SK-N-SH (cell line): Measurements from ENCODE around the gene DQX1. TPM values are rescaled to one million over a fixed set of nuclear protein-coding genes. Genes with fewer than 3 reads are reported as not detected.
A peak's percentile ranks its signal among the peaks of the same experiment; 100 is the strongest.

Experiments used
- CTCF ChIA-PET: fragments of 300-600, 350-600 bp; formaldehyde crosslinking; extraction: SDS; loops from one replicate; lab custom pipeline; 2021; lab: Yijun Ruan, JAX
- POLR2A ChIA-PET: fragments of 350-600 bp; sonication (Branson Sonifier 250); formaldehyde crosslinking; extraction: SDS; loops from one replicate; lab custom pipeline; 2020; ENCODE audit warnings: antibody characterized with exemption, inconsistent platforms; lab: Yijun Ruan, JAX
- DNase-seq: peaks from one replicate; pipeline ENCODE4 v3.0.0; 2012
- H2AFZ ChIP-seq: fragments of 200-600 bp; sonication (generic); 2 replicates; pipeline ENCODE4 v1.8.1; 2016; ENCODE audit warnings: antibody characterized with exemption, mild to moderate bottlenecking, low read depth
- H3F3A ChIP-seq: fragments of 200-600 bp; sonication (generic); replicated peaks from 2 replicates; pipeline ENCODE3; 2016; ENCODE audit warnings: antibody characterized with exemption, mild to moderate bottlenecking; ENCODE audit not compliant: insufficient read depth
- H3K27ac ChIP-seq, 2 experiments: fragments of 200-500 bp in 1 of 2; fragments of 200-600 bp in 1 of 2; sonication (Bioruptor generic) in 1 of 2; sonication (generic), shearing (Covaris generic) in 1 of 2; 2 replicates each; pipeline versions ENCODE4 v1.5.1 to v1.6.1; 2014 to 2016; ENCODE audit warnings: low read depth in 2 of 2, inconsistent platforms in 1 of 2, low read length in 1 of 2, mild to moderate bottlenecking in 1 of 2, mixed read lengths in 1 of 2
- H3K27me3 ChIP-seq: fragments of 200-600 bp; sonication (generic), shearing (Covaris generic); 2 replicates; pipeline ENCODE4 v1.6.1; 2016; ENCODE audit warnings: mixed run types; ENCODE audit not compliant: insufficient read depth
- H3K36me3 ChIP-seq, 2 experiments: fragments of 200-500 bp in 1 of 2; fragments of 200-600 bp in 1 of 2; sonication (Bioruptor generic) in 1 of 2; sonication (generic) in 1 of 2; replicated peaks in 1 of 2; 2 replicates each; pipeline versions ENCODE3 to v1.5.1; 2014 to 2016; ENCODE audit warnings: low read length in 1 of 2, mild to moderate bottlenecking in 1 of 2; ENCODE audit not compliant: insufficient read depth in 2 of 2, control insufficient read depth in 1 of 2
- H3K4me1 ChIP-seq, 2 experiments: fragments of 200-500 bp in 1 of 2; fragments of 200-600 bp in 1 of 2; sonication (Bioruptor generic) in 1 of 2; sonication (generic), shearing (Covaris generic) in 1 of 2; 2 replicates each; pipeline versions ENCODE4 v1.5.1 to v1.6.1; 2014 to 2016; ENCODE audit warnings: low read depth in 1 of 2, low read length in 1 of 2, mixed run types in 1 of 2; ENCODE audit not compliant: insufficient read depth in 2 of 2, control insufficient read depth in 1 of 2
- H3K4me2 ChIP-seq: fragments of 200-600 bp; sonication (generic), shearing (Covaris generic); 2 replicates; pipeline ENCODE4 v1.6.1; 2017; ENCODE audit warnings: mixed run types
- H3K4me3 ChIP-seq, 2 experiments: fragments of 200-500 bp in 1 of 2; fragments of 200-600 bp in 1 of 2; sonication (Bioruptor generic) in 1 of 2; sonication (generic), shearing (Covaris generic) in 1 of 2; 2 replicates each; pipeline versions ENCODE4 v1.5.1 to v1.8.1; 2014 to 2016; ENCODE audit warnings: low read depth in 2 of 2, inconsistent platforms in 1 of 2, low read length in 1 of 2, mild to moderate bottlenecking in 1 of 2, mixed read lengths in 1 of 2, moderate library complexity in 1 of 2
- H3K79me2 ChIP-seq: fragments of 200-600 bp; sonication (generic); 2 replicates; pipeline ENCODE4 v1.8.1; 2017; ENCODE audit warnings: mild to moderate bottlenecking; ENCODE audit not compliant: insufficient read depth
- H3K9ac ChIP-seq: fragments of 200-600 bp; sonication (generic); 2 replicates; pipeline ENCODE4 v1.6.1; 2017; ENCODE audit warnings: mixed run types
- H3K9me2 ChIP-seq: fragments of 200-600 bp; sonication (generic); 2 replicates; pipeline ENCODE4 v1.6.1; 2017; ENCODE audit warnings: mixed run types
- H3K9me3 ChIP-seq: fragments of 200-600 bp; sonication (generic); 2 replicates; pipeline ENCODE4 v1.6.1; 2017; ENCODE audit warnings: mixed run types, mild to moderate bottlenecking, moderate library complexity
- H4K20me1 ChIP-seq: fragments of 200-600 bp; sonication (generic); 2 replicates; pipeline ENCODE4 v1.6.1; 2017; ENCODE audit warnings: mild to moderate bottlenecking, mixed run types; ENCODE audit not compliant: insufficient read depth
- CHD2 ChIP-seq: fragments of 150-350 bp; IDR thresholded peaks from 2 replicates; pipeline ENCODE4 v1.6.1; 2018; ENCODE audit warnings: low read length; ENCODE audit not compliant: partially characterized antibody
- ELF1 ChIP-seq: IDR thresholded peaks from 2 replicates; pipeline ENCODE4 v1.4.0; 2012
- EZH2phosphoT487 ChIP-seq: fragments of 200-600 bp; sonication (generic); IDR thresholded peaks from 2 replicates; pipeline ENCODE4 v1.6.1; 2017; ENCODE audit warnings: low read depth, mixed run types, mild to moderate bottlenecking, antibody characterized with exemption, moderate library complexity, borderline replicate concordance
- JUND ChIP-seq: IDR thresholded peaks from 2 replicates; pipeline ENCODE4 v1.4.0; 2012
- MXI1 ChIP-seq: IDR thresholded peaks from 2 replicates; pipeline ENCODE4 v1.6.1; 2012; ENCODE audit warnings: mild to moderate bottlenecking, low read depth, low read length, improper control_type of control experiment
- NRF1 ChIP-seq: IDR thresholded peaks from 2 replicates; pipeline ENCODE4 v1.6.1; 2012; ENCODE audit warnings: low read depth, mild to moderate bottlenecking, low read length
- RFX5 ChIP-seq: IDR thresholded peaks from 2 replicates; pipeline ENCODE4 v1.6.1; 2012; ENCODE audit warnings: mild to moderate bottlenecking, improper control_type of control experiment, low read length
- RXRA ChIP-seq: IDR thresholded peaks from 2 replicates; pipeline ENCODE4 v1.4.0; 2012; ENCODE audit warnings: low read depth, mild to moderate bottlenecking, borderline replicate concordance
- SMC3 ChIP-seq: IDR thresholded peaks from 2 replicates; pipeline ENCODE4 v1.6.1; 2012; ENCODE audit warnings: low read depth, low read length, improper control_type of control experiment
- TAF1 ChIP-seq: IDR thresholded peaks from 2 replicates; pipeline ENCODE4 v1.6.1; 2012; ENCODE audit warnings: low read depth, mild to moderate bottlenecking, low read length, moderate library complexity, borderline replicate concordance
- TCF12 ChIP-seq: IDR thresholded peaks from 2 replicates; pipeline ENCODE4 v1.4.0; 2012
- TEAD4 ChIP-seq: IDR thresholded peaks from 2 replicates; pipeline ENCODE4 v1.4.0; 2012; ENCODE audit warnings: mild to moderate bottlenecking, borderline replicate concordance; ENCODE audit not compliant: insufficient read depth
- YY1 ChIP-seq: IDR thresholded peaks from 2 replicates; pipeline ENCODE4 v1.4.0; 2012; ENCODE audit warnings: low read depth, mild to moderate bottlenecking
- WGBS: methylation state at CpG from one replicate; pipeline ENCODE4 v1.1.6; 2017; ENCODE audit warnings: low lambda C conversion rate; 5-methylcytosine and 5-hydroxymethylcytosine counted together
- polyA plus RNA-seq, 3 experiments: library from polyadenylated mRNA; depleted of rRNA; stranded (reverse); fragments of >200 nt; gene quantifications; 2 replicates each; pipeline ENCODE4 v1.2.3, GENCODE V29; 2012
- TF ChIP-seq, protein P1 (sequence below): fragments of 150-350 bp; IDR thresholded peaks from 2 replicates; pipeline ENCODE4 v1.6.1; 2017; ENCODE audit warnings: antibody characterized with exemption, low read length, low read depth, borderline replicate concordance
- TF ChIP-seq, protein P2 (sequence below): IDR thresholded peaks from 2 replicates; pipeline ENCODE4 v1.4.0; 2012; ENCODE audit warnings: low read depth, borderline replicate concordance
- TF ChIP-seq, protein P3 (sequence below): fragments of 200-600 bp; sonication (generic); IDR thresholded peaks from 2 replicates; pipeline ENCODE4 v1.6.1; 2017; ENCODE audit warnings: antibody characterized with exemption, mild to moderate bottlenecking, moderate library complexity
- TF ChIP-seq, protein P4 (sequence below): IDR thresholded peaks from 2 replicates; pipeline ENCODE4 v1.4.0; 2012; ENCODE audit warnings: low read depth
- TF ChIP-seq, protein P5 (sequence below): IDR thresholded peaks from 2 replicates; pipeline ENCODE4; 2012

DQX1 gene
- polyA plus RNA-seq, 1 of the 3 experiments (the other 2 are of a cell fraction), result 1.6 TPM

DNA sequence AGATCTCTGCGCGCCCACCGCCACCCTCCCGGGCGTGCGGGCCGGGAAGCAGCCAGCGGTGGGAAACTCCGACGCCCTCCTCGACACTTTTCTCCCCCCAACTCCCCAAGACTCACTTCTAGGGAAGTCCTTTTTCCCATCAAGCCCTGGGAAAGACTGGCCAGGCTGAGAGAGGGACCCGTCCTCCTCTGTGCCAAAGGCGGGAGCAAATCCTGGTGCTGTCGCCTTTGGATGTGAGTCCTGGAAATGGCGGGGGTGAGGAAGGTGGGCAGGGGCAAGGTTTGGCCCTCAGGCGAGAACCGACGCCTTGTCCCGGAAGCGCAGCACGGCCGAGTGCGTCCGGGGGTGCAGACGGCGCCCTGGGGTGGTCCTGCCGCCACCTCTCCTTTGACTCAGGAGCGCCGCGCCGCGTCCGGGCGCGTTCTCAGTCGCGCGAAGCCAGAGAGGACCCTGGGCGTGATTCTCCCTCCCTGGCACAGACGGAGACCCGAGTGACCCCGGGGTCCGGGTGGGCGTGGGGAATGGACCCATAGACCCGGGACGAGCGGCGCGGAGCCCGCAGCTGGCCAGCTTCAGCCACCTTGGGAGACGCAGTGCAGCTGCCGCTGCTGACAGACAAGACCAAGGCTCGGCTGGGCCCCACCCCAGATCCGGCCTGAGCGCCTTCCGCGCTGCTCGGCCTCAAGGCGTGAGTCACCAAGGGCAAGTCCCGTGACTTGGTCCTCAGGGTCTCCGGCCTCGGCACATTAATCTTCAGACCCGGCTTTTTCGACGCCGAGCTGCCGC, 23.1 kb downstream of the DQX1 start:
- peaks cover 15 to 20% of the 10 kb centered on the region in 2 experiments for H3K36me3 ChIP-seq
- H3K4me1 ChIP-seq, result peaks cover 12 to 37% of the 10 kb centered on the region in 2 experiments; a peak in 2 of 4 replicates
- H3K4me2 ChIP-seq, result no peak overlapping the region
- no peaks in the 10 kb centered on the region for H3K27me3 ChIP-seq
- H3K9me2 ChIP-seq, result no peaks in the 10 kb centered on the region
- H2AFZ ChIP-seq, result no peak overlapping the region
- peaks cover 11% of the 10 kb centered on the region for H3F3A ChIP-seq
- H4K20me1 ChIP-seq, result no peaks in the 10 kb centered on the region
- CTCF ChIA-PET, result interaction anchor here (1.0 to 7.5 kb wide), 4 partner anchors 10 to 88 kb away, joined by 3 to 56 read pairs (median 7); partner anchors contain the start of genes CCDC142 and TTC31
- no peak for TF ChIP-seq ELF1
- TF ChIP-seq TEAD4, result no peak
- no peak for TF ChIP-seq TCF12
- TF ChIP-seq, all 33 proteins: peak for 0
- H3K27ac ChIP-seq, result no peak overlapping the region; a peak in 1 of 4 replicates
- POLR2A ChIA-PET, result no interaction called here
- no peak overlapping the region for H3K9ac ChIP-seq
- H3K4me3 ChIP-seq, result no peak overlapping the region
- peaks cover 17% of the 10 kb centered on the region; the same call in 1 of the 2 replicates for H3K79me2 ChIP-seq
- peak; percentile 30 for DNase-seq
- WGBS, result 91% methylated on average over 47 of the region's 67 CpGs
- H3K9me3 ChIP-seq, result no peaks in the 10 kb centered on the region

DNA sequence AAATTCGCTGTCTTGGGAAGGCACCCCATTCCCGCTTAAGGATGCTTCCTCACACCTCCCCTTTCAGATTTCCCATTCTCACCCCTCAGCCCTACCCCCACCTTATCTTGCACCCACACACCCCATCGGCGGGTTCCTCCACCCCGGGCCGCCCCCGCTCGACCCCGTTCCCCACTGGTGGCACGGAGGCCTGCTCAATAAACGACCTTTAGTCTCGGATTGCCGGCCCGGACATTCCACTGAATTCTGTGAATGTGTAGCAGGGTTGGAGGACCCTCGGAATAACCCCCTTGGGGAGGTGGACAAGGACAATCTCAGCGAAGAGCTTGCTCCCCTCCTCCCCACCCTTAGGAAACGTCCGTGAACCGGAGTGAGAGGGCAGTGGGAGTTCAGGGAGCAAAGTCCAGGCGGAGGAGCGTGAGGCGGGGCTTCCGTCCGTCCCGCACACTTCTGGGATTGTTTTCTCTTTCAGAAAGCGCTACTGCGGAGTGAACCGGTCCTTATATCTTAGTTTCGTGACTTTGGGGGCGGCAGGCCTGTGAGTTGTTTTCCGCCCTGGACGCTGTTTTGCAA, 23.8 kb downstream of the DQX1 start:
- no peaks in the 10 kb centered on the region for H3K9me3 ChIP-seq
- H3K27me3 ChIP-seq, result no peaks in the 10 kb centered on the region
- peaks cover 17% of the 10 kb centered on the region; the same call in 1 of the 2 replicates for H3K79me2 ChIP-seq
- H3K36me3 ChIP-seq, result peaks cover 15 to 20% of the 10 kb centered on the region in 2 experiments
- no peak overlapping the region; a peak in 1 of 4 replicates for H3K27ac ChIP-seq
- H3K4me3 ChIP-seq, result no peak overlapping the region
- H4K20me1 ChIP-seq, result no peaks in the 10 kb centered on the region
- no peak overlapping the region for H3K9ac ChIP-seq
- H3K4me1 ChIP-seq, result peaks cover 12 to 37% of the 10 kb centered on the region in 2 experiments; a peak in 2 of 4 replicates
- ChIA-PET CTCF (interaction anchor here (1.0 to 3.1 kb wide), 4 partner anchors 19 to 678 kb away, joined by 3 to 21 read pairs (median 12); partner anchors contain the start of genes CCDC142 and TTC31), POLR2A (interaction anchor here (1.4 to 3.1 kb wide), 3 partner anchors 8 to 11 kb away, joined by 3 to 9 read pairs (median 7); no protein-coding TSS in a partner anchor)
- peaks cover 8% of the 10 kb centered on the region for H3F3A ChIP-seq
- DNase-seq, result no peak
- WGBS, result 93% methylated on average over 32 of the region's 32 CpGs
- H2AFZ ChIP-seq, result no peak overlapping the region
- no peaks in the 10 kb centered on the region for H3K9me2 ChIP-seq
- no peak overlapping the region for H3K4me2 ChIP-seq
- TF ChIP-seq, protein P1, sequence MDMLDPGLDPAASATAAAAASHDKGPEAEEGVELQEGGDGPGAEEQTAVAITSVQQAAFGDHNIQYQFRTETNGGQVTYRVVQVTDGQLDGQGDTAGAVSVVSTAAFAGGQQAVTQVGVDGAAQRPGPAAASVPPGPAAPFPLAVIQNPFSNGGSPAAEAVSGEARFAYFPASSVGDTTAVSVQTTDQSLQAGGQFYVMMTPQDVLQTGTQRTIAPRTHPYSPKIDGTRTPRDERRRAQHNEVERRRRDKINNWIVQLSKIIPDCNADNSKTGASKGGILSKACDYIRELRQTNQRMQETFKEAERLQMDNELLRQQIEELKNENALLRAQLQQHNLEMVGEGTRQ, result no peak
- TF ChIP-seq, protein P2, sequence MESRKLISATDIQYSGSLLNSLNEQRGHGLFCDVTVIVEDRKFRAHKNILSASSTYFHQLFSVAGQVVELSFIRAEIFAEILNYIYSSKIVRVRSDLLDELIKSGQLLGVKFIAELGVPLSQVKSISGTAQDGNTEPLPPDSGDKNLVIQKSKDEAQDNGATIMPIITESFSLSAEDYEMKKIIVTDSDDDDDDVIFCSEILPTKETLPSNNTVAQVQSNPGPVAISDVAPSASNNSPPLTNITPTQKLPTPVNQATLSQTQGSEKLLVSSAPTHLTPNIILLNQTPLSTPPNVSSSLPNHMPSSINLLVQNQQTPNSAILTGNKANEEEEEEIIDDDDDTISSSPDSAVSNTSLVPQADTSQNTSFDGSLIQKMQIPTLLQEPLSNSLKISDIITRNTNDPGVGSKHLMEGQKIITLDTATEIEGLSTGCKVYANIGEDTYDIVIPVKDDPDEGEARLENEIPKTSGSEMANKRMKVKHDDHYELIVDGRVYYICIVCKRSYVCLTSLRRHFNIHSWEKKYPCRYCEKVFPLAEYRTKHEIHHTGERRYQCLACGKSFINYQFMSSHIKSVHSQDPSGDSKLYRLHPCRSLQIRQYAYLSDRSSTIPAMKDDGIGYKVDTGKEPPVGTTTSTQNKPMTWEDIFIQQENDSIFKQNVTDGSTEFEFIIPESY, result no peak
- TF ChIP-seq, protein P3, sequence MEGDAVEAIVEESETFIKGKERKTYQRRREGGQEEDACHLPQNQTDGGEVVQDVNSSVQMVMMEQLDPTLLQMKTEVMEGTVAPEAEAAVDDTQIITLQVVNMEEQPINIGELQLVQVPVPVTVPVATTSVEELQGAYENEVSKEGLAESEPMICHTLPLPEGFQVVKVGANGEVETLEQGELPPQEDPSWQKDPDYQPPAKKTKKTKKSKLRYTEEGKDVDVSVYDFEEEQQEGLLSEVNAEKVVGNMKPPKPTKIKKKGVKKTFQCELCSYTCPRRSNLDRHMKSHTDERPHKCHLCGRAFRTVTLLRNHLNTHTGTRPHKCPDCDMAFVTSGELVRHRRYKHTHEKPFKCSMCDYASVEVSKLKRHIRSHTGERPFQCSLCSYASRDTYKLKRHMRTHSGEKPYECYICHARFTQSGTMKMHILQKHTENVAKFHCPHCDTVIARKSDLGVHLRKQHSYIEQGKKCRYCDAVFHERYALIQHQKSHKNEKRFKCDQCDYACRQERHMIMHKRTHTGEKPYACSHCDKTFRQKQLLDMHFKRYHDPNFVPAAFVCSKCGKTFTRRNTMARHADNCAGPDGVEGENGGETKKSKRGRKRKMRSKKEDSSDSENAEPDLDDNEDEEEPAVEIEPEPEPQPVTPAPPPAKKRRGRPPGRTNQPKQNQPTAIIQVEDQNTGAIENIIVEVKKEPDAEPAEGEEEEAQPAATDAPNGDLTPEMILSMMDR, result no peak
- TF ChIP-seq RXRA (no peak), MXI1 (no peak), NRF1 (no peak), JUND (no peak), SMC3 (no peak), YY1 (no peak), RFX5 (no peak), CHD2 (no peak), TEAD4 (no peak), TAF1 (no peak), TCF12 (no peak), EZH2phosphoT487 (no peak)
- TF ChIP-seq, protein P4, sequence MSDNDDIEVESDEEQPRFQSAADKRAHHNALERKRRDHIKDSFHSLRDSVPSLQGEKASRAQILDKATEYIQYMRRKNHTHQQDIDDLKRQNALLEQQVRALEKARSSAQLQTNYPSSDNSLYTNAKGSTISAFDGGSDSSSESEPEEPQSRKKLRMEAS, result no peak
- TF ChIP-seq, protein P5, sequence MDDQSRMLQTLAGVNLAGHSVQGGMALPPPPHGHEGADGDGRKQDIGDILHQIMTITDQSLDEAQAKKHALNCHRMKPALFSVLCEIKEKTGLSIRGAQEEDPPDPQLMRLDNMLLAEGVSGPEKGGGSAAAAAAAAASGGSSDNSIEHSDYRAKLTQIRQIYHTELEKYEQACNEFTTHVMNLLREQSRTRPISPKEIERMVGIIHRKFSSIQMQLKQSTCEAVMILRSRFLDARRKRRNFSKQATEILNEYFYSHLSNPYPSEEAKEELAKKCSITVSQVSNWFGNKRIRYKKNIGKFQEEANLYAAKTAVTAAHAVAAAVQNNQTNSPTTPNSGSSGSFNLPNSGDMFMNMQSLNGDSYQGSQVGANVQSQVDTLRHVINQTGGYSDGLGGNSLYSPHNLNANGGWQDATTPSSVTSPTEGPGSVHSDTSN, result no peak
- TF ChIP-seq, all 33 proteins: peak for 0
